ENCODE measurements around the gene LIN52.

LIN52 gene, protein sequence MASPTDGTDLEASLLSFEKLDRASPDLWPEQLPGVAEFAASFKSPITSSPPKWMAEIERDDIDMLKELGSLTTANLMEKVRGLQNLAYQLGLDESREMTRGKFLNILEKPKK

DNA sequence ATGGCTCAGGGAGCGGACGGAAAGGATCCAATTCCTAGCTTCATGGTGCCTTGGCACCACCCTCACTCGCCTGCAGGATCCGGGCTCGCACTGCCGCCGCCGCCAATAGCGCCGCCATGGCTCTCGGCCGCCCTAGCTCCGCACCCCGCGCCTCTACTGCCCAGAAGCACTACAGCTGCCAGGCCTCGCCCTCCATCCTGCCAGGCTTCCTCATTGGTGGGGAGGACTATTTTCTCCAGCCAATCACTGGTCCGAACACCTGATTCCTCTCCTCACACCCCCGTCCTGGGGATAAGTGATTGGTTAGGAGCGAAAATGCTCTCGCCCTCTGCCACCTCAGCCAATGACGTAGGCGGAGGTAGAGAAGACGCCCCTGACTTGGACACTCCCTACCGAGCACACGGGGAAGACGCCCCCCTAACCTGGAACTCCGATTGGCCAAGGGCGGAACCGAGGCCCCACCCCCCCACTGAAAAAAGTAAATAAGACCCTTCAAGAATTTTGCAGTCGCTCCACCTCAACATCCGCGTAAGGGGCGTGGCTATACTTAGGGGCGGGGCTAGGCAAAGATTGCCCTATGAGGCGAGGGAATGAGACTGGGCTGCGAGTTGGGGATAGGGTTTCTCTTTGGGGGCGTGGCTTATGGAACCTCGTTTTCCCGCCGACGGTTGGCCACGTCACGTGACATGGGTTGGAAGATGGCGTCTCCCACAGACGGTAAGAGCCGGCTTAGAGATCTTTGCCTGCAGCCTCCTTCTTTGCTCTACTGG, at the start of gene LIN52, which contains the start of gene ALDH6A1:
Gene LIN52, plus strand, starts transcription at position 680 of the 770 bp plus-strand sequence. Its CDS starts 19 bp downstream, at position 699.
Gene ALDH6A1, minus strand, starts transcription at position 177 of the 770 bp plus-strand sequence. Its CDS starts 59 bp downstream, at position 118.
- peak; percentile 97 to 100 (median 100) for DNase-seq

DNA sequence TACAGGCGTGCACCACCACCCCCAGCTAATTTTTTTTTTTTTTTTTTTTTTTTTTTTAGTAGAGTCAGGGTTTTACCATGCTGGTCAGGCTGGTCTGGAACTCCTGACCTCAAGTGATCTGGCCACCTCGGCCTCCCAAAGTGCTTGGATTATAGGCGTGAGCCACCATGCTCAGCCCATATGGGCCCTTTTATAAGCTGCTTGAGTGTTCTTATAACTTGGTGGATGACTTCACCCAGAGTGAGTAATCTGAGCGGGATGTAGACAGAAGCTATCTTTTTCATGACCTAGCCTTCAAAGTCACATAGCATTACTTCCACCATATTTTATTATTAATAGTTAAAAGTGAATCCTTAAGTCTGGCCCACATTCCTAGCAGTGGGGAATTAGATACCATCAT, 49.2 kb upstream of the LIN52 start:
- no peak for DNase-seq

DNA sequence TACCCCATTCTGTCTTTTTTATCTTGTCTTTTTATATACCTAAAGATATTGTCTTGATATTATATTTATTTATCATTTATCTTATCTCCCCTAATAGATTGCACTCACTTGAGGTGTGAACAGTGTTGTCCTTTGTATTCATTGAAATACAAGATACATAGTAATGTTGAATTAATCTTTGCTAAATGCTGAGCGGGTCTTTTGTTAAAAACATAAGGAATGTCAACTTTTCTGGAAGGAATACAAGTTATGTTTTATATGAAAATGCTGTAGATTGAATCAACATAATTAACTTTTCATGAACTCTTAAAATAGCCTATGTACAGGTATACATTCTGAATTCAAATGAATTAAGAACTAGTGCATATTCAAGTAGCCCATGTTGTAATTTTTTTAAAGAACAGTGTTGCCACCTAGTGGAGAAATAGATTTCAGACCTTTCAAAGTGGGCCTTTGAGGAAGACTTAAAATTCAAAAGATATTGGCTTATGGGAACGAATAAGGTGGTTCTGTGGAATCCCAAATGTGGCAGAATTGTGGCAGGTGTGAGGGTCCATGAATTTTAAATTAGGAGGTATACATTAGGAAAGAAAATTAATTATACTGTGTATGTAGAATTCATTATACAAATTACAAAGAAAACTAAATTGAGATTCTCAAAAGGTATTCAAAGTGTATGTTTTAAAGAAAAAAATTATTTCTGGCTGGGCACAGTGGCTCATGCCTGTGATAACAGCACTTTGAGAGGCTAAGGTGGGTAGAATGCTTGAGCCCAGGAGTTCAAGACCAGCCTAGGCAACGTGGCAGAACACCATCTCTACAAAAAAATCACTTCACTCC, 46.5 kb upstream of the LIN52 start:
- DNase-seq: no peak

DNA sequence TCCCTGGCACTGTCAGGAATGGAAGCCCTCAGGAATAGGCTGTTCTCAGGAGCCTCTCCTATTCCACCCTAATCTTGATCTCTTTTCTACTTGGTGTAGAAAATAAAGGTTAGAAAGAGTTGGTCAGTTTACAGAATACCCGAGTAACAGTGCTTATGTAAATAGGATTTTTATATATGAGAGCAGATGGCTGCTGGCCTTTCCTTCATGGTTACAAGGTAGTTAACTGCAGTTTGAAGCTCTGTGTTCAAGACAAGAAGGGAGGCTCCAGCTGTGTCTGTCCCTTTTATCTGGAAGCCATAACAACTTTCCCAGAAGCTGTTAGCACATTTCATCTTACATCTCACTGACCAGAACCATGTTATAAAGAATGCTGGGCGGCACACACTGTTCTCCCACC, 42.5 kb upstream of the LIN52 start:
- DNase-seq: no peak

DNA sequence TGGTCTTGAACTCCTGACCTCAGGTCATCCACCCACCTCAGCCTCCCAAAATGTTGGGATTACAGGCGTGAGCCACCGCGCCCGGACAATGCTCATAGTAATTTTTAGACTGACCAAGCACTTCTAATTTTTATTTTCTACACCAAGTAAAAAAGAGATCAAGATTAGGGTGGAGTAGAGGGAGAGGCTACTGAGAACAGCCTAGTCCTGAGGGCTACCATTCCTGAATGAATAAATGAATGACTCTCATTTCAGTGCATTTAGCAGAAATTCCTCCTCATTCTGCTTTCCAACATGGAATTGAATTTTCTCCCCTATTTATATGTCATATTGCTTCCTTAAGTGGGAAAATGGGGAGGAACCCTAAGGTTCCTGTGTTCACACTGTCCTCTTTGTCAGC, 39.2 kb upstream of the LIN52 start:
- DNase-seq: no peak

DNA sequence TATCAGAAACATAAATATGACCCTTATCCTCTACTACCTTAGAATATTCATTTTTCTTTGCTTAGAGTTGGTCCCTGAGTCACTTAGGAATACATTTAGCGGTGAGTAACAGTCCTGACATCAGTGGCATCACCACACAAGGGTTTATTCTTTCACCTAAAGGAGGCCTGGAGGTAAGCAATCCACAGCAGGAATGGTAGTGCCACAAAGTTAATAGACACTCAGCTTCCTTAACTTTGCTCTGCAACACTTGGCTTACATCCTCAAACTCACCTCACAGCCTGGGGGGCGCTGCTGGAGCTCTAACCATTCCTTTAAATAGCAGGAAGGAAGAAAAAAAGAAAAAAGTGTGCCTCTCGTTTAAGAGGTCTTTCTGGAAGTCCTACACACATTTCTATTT, 36.5 kb upstream of the LIN52 start:
- no peak for DNase-seq

DNA sequence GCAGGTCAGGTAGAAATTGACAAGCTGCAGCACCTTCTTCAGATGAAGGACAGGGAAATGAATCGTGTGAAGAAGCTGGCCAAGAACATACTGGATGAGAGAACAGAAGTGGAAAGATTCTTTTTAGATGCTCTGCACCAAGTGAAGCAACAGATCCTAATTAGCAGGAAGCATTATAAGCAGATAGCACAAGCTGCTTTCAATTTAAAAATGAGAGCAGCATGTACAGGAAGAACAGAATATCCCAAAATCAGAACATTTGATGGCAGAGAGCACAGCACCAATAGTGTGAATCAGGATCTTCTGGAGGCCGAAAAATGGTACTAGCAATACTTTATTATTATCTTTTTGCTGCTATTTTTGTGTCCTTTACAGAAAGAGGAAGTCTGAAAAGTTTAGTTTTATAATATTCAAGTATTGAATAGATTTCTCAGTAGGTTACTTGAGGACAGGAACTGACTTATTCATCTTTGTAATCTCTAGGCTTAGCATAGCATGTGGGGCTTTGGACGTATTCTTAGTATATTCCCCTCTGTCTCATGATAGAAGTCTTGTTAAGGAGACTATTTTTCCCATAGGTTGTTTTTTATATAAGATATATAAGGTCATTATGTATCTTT, 34.8 kb upstream of the LIN52 start:
- no peak for DNase-seq

DNA sequence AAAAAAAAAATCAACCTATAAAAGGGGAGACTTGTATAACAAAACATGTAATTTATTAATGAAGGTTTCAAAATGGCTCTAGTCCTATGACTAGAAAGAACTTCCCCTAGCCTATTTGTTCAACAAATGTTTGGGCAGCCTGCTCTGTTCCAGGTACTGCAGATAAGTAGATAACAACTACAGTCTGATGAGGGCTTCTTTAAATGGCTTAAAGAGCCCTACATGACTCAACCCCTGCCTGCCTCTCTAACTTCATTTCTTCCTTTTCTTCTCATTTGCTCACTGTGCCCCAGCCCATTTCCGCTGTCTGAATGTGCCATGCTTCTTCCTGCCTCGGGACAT, 22.0 kb upstream of the LIN52 start:
- DNase-seq: no peak

DNA sequence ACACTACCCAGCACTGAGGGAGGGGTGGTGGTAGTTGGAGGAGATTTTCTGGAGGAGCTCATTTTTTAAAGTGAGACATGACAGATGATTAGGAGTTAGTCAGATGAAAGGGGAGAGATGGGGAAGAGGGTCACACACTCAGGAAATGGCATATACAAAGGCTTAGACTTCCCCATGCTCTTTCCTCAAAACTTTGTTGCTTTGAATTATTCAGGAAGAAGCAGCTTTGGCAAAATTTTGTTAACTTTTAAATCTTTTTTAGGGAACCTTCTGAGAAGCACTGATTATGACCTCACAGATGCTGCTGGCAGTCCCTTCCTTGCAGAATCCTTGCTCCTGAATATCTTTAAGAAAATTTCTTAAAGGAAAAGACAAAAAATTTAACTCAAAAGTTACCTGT, 20.3 kb upstream of the LIN52 start:
- DNase-seq: no peak

DNA sequence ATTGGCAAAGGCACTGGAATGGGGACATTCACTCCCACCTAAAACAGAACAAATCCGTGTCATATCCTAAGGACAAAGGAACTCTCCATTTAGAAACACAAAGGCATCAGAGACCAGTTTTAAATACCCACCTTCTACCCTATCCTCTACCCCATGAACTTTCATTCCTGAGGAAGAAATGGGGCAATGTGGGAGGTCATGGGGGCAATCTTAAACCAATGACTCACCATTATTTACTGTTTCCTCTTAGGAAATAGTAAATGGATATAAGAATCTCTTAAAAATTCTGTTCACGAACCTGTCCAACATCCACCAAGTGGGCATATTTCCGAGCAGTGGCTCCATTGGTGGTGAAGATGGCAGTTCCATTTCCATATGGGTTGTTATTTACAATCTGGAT, 19.9 kb upstream of the LIN52 start:
- DNase-seq: no peak

DNA sequence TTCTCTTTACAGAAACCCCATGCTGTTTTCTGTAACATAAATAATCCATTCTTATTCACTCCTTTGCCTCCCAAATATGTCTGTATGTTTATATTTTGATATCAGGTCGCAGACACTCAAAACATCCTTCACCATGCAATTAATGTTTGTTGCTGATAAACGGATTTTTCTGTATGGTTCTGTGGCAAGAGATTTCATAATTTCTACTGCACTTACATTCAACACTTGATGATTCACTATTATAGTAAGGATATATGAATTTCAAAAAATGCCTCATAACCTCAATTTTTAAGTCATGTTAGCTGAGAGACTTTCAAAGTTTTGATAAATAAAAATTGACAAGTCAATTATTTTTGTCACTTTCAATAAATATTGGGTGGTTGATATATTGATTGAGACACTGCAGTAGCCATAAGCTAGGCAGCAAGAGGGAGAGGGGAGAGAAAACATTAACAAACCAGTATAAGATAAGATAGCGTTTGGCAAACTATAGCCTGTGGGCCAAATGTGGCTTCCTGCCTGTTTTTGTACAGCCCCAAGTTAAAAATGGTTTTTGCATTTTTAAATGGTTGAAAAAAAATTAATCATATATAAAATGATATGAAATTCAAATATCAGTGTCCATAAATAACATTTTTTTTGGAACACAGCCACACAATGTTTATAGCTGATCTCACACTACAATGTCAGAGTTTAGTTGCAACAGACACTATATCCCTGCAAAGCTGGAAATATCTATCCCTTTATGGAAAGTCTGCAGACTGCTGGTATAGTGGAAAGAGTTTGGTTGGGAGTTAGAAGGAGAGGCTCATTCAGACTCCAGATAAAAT, 18.8 kb upstream of the LIN52 start:
- no peak for DNase-seq

DNA sequence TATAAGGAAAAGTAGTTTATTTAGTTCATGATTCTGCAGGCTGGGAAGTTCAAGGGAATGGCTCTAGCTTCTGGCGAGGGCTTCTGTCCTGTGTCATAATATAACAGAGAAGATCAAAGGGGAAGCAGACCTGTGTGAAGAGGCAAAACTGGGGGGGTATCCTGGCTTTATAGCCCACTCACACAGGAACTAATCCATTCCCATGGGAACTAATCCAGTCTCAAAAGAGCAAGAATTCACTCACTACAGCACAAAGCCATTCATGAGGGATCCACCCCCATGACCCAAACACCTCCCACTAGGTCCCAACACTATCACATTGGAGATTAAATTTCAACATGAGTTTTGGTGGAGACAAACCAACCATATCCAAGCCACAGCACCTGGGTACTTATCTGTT, 7.4 kb upstream of the LIN52 start:
- no peak for DNase-seq

DNA sequence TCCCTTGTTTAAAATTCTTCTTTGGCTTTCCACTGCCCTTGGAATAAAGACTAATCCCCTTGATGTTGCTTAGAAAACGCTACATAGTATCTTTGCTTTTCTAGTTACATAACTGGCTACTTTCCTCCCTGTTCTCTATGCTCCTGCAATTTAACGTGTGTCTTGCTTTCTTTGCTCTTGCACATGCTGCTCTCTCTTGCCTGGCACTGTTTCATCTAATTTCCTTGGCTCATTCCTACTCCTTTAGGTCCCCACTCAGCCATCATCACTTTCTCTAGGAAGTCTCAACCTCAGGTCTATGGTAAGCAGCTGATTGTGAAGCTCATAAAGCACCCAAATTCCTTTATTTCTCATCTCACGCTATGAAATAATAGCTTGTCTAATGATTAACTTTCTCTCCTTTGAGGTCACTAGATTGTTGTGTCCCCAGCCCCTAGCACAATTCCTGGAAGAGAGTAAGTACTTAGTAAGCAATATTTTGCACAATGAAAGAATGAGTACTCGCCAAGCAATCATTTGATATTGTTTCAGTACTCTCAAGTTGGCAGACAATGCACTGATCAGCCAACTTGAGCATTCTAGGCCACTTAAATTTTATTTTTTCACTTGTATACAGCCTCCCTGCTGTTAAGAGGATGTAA, 3.8 kb upstream of the LIN52 start:
- no peak for DNase-seq

DNA sequence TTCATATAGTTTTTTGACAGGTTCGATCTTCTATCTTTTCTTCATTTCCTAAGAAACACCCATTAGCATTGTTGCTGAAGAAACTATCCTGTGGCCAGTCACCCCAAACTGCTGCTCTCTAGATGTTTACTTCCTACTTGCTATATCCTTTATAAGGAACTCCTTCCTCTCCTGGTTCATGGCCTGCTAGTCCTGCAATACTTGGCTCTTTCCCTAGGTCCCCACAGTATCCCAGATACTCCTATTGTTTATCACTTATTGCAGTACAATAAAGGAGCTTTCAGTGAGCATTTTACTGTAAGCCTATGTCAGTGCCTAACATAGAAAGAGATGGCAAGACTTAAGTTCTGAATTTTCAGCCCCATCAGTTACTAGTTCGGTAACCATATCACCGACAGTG, 3.3 kb upstream of the LIN52 start:
- no peak for DNase-seq

DNA sequence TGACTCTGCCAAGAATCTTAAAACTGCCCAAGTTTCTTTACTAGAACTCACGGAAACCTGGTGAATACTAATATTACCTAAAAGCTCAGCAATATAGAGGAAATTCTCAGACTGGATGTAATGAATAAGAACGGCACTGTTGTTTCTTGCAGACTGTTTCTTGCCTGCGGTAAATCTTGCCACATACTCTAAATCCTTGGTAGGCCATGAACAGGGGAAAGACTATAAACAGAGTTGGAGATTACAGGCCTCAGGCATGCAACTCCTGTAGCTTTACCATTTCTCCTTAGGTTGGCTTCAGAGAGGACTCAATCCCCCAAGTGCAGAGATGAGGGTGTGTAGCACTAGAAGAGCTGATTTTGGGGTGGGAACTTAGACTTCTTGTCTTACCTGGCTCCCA, 1.6 kb upstream of the LIN52 start:
- no peak for DNase-seq

DNA sequence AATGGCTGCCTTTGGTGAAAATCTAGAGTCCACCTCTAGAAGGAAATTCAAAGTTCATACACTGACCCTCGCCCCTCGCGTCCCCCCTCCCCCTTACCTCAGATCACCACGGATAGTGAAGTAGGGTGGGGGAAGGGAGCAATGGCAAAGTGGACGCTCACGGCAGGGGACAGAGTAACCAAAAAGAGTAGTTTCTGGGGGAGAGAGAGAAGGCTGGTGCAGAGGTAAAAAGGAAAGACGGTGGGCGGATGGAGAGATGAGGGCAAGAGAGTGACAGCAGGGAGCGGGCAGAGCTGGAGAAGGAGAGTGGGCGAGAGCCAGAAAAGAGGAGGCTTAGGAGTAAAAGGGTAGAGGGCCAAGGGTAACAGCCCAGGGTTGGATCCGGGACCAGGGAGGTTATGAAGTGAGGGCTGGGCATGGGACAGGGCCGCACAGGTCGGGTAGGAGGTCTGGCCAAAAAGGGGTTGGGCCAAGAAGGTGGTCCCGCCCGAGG, 926 bp upstream of the LIN52 start:
- DNase-seq: no peak

DNA sequence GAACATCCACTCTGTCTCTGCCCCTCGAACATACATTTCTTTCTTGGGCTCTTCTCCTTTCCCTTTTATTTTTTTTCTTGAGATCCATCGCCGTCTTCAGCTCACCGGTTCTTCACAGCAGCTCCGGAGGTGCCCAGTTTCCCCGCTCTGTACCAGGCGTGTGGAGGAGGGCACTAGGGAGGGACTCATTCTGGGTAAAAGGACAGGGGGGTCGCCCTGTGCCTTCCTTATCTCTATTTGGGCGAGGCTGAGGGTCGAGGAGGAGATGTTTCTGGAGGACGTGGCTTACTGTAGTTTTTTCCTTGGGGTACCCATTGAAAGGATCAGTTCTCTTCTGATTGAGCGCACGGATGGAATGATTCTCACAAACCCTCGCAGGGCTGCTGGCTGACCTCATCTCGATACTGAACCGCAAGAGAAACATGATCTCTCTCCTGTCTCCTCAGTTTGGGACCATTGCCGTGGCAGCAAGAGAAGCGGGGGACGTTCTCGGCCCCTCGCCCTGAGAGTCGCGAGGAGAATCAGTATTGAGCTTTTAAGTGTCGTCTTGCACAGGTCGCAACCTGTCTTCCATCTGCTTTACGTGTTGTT, 386 bp downstream of the LIN52 start:
- DNase-seq: peak in 2 of 14 donors; percentile 25 to 45

DNA sequence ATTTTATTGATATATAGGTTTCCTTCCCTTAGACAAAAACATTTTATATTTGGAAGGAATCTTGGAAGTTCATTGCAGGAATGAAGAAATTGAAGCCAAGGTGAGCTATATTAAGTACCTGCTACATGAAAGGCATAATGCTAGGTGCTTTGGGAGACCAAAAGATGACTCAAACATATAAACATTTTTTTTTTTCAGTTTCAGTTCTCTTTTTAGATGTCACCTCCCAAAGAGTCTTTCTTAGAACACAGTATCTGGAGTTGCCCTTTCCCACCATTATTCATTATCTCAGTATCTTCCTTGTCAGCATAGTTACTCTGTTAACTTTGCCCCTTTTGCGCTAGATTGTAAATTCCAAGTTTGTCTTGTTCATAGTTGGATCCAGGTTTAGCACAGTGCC, 1.1 kb downstream of the LIN52 start:
- DNase-seq: no peak

DNA sequence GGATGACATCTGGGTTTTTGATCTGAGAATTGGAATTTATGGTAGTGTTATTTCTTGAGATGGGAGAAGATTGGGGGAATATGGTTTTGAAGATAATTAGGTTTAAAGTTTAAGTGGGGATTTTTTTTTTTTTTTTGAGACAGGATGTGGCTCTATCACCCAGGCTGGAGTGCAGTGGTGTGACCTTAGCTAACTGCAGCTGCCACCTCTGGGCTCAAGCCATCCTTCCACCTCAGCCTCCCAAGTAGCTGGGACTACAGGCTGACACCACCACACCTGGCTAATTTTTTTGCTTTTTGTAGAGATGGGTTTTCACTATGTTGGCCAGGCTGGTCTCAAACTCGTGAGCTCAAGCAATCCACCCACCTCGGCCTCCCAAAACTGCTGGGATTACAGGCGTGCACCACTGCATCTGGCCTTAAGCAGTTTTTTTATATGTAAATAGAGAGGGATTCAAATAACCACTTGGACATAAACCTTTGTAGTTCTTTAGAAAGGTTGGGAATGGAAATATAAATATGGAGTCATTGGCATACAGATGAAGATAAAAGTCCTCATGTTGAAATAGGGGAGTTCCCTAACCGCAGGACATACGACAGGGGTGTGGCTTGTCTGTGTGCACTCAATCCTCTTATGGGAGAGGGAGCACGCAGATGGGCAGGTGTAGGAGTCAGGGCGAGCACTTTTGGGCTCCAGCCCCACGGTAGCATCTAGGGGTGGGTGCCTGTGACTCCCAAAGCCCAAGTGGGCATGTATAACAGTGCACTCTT, 4.7 kb downstream of the LIN52 start:
- no peak for DNase-seq

DNA sequence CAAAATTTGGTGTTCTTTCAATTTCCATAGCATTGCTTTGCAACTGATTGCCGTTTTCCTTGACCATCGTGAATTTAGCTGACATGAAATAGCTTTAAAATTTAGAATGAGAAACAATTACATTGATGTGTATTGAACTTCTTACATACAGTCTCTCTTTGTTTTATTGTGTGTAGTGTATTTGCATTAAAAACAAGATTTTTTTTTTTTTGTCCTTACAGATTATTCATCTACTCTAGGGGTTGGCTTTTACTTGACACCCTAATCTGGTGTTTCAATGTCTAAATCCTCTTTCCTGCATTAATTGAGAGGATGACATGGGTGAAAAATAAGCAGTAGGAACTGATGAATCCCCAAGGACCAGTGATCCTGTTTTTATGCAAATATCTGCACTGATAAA, 20.6 kb downstream of the LIN52 start:
- no peak for DNase-seq

All from C1 segment of cervical spinal cord (tissue), 14 donors.